ENCODE results near the gene GPM6B. TPM values are rescaled to one million over a fixed set of nuclear protein-coding genes. Genes with fewer than 3 reads are reported as not detected.

The GPM6B gene
- total and polyA plus RNA-seq, 11 donors = 2.0 to 13.7 (median 3.8) TPM

- Histone ChIP-seq H3K27ac (no peak overlapping the region), H3K4me1 (no peaks in the 10 kb centered on the region), H3K36me3 (no peaks in the 10 kb centered on the region), H3K4me3 (no peak overlapping the region), H3K27me3 (peaks cover 0 to 13% (median 0%) of the 10 kb centered on the region in 9 donors), H3K9me3 (no peaks in the 10 kb centered on the region)
- DNase-seq = no peak
- TF ChIP-seq CTCF (IDR thresholded peaks at IDR 0.05) (no peak), POLR2A (IDR thresholded peaks at IDR 0.05) (no peak)
- intact Hi-C loops (cut with DNase I) = no loop called here
- whole genome bisulfite sequencing, 4 donors = 79 to 87% (median 83%) methylated on average over 6 of the region's 6 CpGs
- no peak for ATAC-seq
Measured at GRCh38 chrX:13824746-13825145, 7.9 kb upstream of the GPM6B start.

GRCh38 chrX:13821738-13822137, 4.8 kb upstream of the GPM6B start:
- H3K36me3 ChIP-seq = no peaks in the 10 kb centered on the region
- H3K9me3 ChIP-seq = no peaks in the 10 kb centered on the region
- H3K4me3 ChIP-seq = no peak overlapping the region
- no peak overlapping the region for H3K27ac ChIP-seq
- 81 to 96% (median 89%) methylated on average over 6 of the region's 6 CpGs for WGBS, 4 donors
- DNase-seq = no peak
- intact Hi-C loops (cut with DNase I) = no loop called here
- H3K27me3 ChIP-seq = peaks cover 0 to 15% (median 0%) of the 10 kb centered on the region in 9 donors
- no peak for TF ChIP-seq CTCF (IDR thresholded peaks at IDR 0.05)
- no peak for TF ChIP-seq POLR2A (IDR thresholded peaks at IDR 0.05)
- H3K4me1 ChIP-seq = no peaks in the 10 kb centered on the region
- no peak for ATAC-seq

GRCh38 chrX:13816176-13816575, 717 bp downstream of the GPM6B start:
- no peaks in the 10 kb centered on the region for H3K9me3 ChIP-seq
- ATAC-seq = no peak
- no peak overlapping the region for H3K4me3 ChIP-seq

GRCh38 chrX:13815664-13816063, 1.2 kb downstream of the GPM6B start:
- Histone ChIP-seq H3K4me1 (no peaks in the 10 kb centered on the region), H3K4me3 (no peak overlapping the region), H3K27me3 (peaks cover 0 to 37% (median 0%) of the 10 kb centered on the region in 9 donors), H3K36me3 (no peaks in the 10 kb centered on the region), H3K27ac (no peak overlapping the region), H3K9me3 (no peaks in the 10 kb centered on the region)
- 66 to 95% (median 89%) methylated on average over 7 of the region's 7 CpGs for WGBS, 4 donors
- no peak for TF ChIP-seq CTCF (IDR thresholded peaks at IDR 0.05)
- DNase-seq (no peak), ATAC-seq (no peak)
- intact Hi-C loops (cut with DNase I) = no loop called here

More at GRCh38 chrX:13816176-13816575, 717 bp downstream of the GPM6B start:
- no peaks in the 10 kb centered on the region for H3K36me3 ChIP-seq
- 78 to 95% (median 83%) methylated on average over 6 of the region's 6 CpGs for WGBS, 4 donors
- intact Hi-C loops (cut with DNase I) = no loop called here
- no peak overlapping the region for H3K27ac ChIP-seq
- no peak for TF ChIP-seq POLR2A (IDR thresholded peaks at IDR 0.05)
- TF ChIP-seq CTCF (IDR thresholded peaks at IDR 0.05) = no peak
- no peaks in the 10 kb centered on the region for H3K4me1 ChIP-seq
- peaks cover 0 to 37% (median 0%) of the 10 kb centered on the region in 9 donors for H3K27me3 ChIP-seq
- DNase-seq = no peak

Data from heart left ventricle (tissue), 16 donors.